Measurements from ENCODE around the gene KCNH1.

DNA sequence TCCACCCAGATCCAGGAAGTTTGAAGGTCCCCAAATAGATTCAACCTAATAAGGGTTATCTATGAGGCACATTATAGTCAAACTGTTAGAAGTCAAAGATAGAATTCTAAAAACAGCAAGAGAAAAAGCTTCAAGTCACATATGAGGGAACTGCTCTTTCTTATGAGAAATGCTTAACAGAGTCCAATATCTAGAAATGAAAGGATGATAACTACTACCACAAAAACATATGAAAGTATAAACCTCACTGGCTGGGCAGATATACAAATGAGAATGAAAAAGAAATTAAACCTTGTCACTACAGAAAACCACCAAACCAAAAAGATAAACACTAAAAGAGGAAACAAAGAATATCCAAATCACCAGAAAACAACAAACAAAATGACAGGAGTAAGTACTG lies 201.8 kb downstream of the KCNH1 start:
- TF ChIP-seq RCOR1 (IDR thresholded peaks at IDR 0.05; ENCODE audit: low read depth, low read length), result no peak
- TF ChIP-seq, protein P1, sequence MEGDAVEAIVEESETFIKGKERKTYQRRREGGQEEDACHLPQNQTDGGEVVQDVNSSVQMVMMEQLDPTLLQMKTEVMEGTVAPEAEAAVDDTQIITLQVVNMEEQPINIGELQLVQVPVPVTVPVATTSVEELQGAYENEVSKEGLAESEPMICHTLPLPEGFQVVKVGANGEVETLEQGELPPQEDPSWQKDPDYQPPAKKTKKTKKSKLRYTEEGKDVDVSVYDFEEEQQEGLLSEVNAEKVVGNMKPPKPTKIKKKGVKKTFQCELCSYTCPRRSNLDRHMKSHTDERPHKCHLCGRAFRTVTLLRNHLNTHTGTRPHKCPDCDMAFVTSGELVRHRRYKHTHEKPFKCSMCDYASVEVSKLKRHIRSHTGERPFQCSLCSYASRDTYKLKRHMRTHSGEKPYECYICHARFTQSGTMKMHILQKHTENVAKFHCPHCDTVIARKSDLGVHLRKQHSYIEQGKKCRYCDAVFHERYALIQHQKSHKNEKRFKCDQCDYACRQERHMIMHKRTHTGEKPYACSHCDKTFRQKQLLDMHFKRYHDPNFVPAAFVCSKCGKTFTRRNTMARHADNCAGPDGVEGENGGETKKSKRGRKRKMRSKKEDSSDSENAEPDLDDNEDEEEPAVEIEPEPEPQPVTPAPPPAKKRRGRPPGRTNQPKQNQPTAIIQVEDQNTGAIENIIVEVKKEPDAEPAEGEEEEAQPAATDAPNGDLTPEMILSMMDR (IDR thresholded peaks at IDR 0.05), result no peak
- TF ChIP-seq JUN (IDR thresholded peaks at IDR 0.05), result no peak
- no peak for TF ChIP-seq KDM5A (IDR thresholded peaks at IDR 0.05)
- no peak for TF ChIP-seq POLR2AphosphoS2 (conservative IDR thresholded peaks at IDR 0.05; ENCODE audit: low read length)
- TF ChIP-seq MAZ (IDR thresholded peaks at IDR 0.05; ENCODE audit: borderline replicate concordance, low read depth, low read length), result no peak
- no peak for TF ChIP-seq HDAC2 (IDR thresholded peaks at IDR 0.05)
- no peak for TF ChIP-seq NR3C1 (IDR thresholded peaks at IDR 0.05)
- TF ChIP-seq CEBPB (IDR thresholded peaks at IDR 0.05), result no peak

Measured in A549 (cell line).